ENCODE results near the gene KIAA1217.

- TF ChIP-seq CTCF (conservative IDR thresholded peaks at IDR 0.05) (no peak), ZFX (IDR thresholded peaks at IDR 0.05) (no peak)
Measured at GRCh38 chr10:24425151-24425550, 216.2 kb downstream of the KIAA1217 start.
